Natural killer cell (primary cell): ENCODE data around the gene COX7B2. TPM values are rescaled to one million over a fixed set of nuclear protein-coding genes. Genes with fewer than 3 reads are reported as not detected.

Source experiments
- ATAC-seq, 3 donors: fragments of 150-1000 bp in 2 of 3; fragments of 200-7000 bp in 1 of 3; cut with Tn5 transposase; 1 replicate in 1 of 3; 2 replicates in 2 of 3; pipeline ENCODE4 v1.10.0; 2021; ENCODE audit warnings: mild to moderate bottlenecking in 2 of 3, moderate library complexity in 2 of 3
- DNase-seq, 2 donors: peaks; one replicate each; pipeline versions ENCODE4 v3.0.0 to v3.0.0-alpha.2; 2013 to 2021; ENCODE audit warnings: mixed read lengths in 1 of 2
- H3K27ac ChIP-seq: one replicate; pipeline ENCODE4 v1.5.1; 2013; ENCODE audit warnings: mild to moderate bottlenecking, low read length
- H3K27me3 ChIP-seq: one replicate; pipeline ENCODE4 v1.6.1; 2013; ENCODE audit warnings: low read length; ENCODE audit not compliant: control insufficient read depth, insufficient read depth
- H3K36me3 ChIP-seq: one replicate; pipeline ENCODE4 v1.6.1; 2013; ENCODE audit warnings: low read length; ENCODE audit not compliant: control insufficient read depth, insufficient read depth
- H3K4me1 ChIP-seq: one replicate; pipeline ENCODE4 v1.6.1; 2013; ENCODE audit warnings: low read length; ENCODE audit not compliant: control insufficient read depth, insufficient read depth
- H3K4me3 ChIP-seq: one replicate; pipeline ENCODE4 v1.5.1; 2013; ENCODE audit warnings: low read length
- H3K9me3 ChIP-seq: one replicate; pipeline ENCODE4 v1.6.1; 2013; ENCODE audit warnings: low read length; ENCODE audit not compliant: control insufficient read depth, insufficient read depth
- H3K27ac Mint-ChIP-seq, 2 donors: one replicate each; pipeline ENCODE4 v1.8.0; 2022; ENCODE audit warnings: mild to moderate bottlenecking in 2 of 2, mixed read lengths in 2 of 2, moderate library complexity in 1 of 2
- H3K27me3 Mint-ChIP-seq, 2 donors: one replicate each; pipeline ENCODE4 v1.8.0; 2022; ENCODE audit warnings: low read depth in 2 of 2, mixed read lengths in 2 of 2
- H3K36me3 Mint-ChIP-seq: one replicate; pipeline ENCODE4 v1.8.0; 2022; ENCODE audit warnings: mixed read lengths
- H3K4me1 Mint-ChIP-seq, 2 donors: one replicate each; pipeline ENCODE4 v1.8.0; 2022; ENCODE audit warnings: mixed read lengths in 2 of 2
- H3K4me3 Mint-ChIP-seq: one replicate; pipeline ENCODE4 v1.8.0; 2022; ENCODE audit warnings: mild to moderate bottlenecking, moderate library complexity, mixed read lengths
- H3K9me3 Mint-ChIP-seq, 2 donors: one replicate each; pipeline ENCODE4 v1.8.0; 2022; ENCODE audit warnings: mixed read lengths in 2 of 2
- WGBS: methylation state at CpG from one replicate; pipeline ENCODE4 v1.1.7; 2013; ENCODE audit warnings: missing lambda C conversion rate; ENCODE audit not compliant: insufficient coverage; 5-methylcytosine and 5-hydroxymethylcytosine counted together
- intact Hi-C: fragments of 100-400 bp; cut with micrococcal nuclease; formaldehyde crosslinking; loops from one replicate; pipeline ENCODE4 v1.14.2; 2022
- total RNA-seq, 4 donors: library from RNA; stranded (reverse); fragments of 120-200 nt in 1 of 4; gene quantifications; one replicate each; pipeline versions ENCODE4 v1.2.3 to v1.2.4, GENCODE V29; 2013 to 2022
- TF ChIP-seq, protein P1 (sequence below): fragments of 200-600 bp; IDR thresholded peaks from one replicate; pipeline ENCODE4 v1.8.0; 2022; ENCODE audit warnings: antibody characterized with exemption

Gene COX7B2
- total RNA-seq, 3 donors from 2014 or later (not counting 1 experiment from before 2014, with no cell fraction given) = not detected

DNA sequence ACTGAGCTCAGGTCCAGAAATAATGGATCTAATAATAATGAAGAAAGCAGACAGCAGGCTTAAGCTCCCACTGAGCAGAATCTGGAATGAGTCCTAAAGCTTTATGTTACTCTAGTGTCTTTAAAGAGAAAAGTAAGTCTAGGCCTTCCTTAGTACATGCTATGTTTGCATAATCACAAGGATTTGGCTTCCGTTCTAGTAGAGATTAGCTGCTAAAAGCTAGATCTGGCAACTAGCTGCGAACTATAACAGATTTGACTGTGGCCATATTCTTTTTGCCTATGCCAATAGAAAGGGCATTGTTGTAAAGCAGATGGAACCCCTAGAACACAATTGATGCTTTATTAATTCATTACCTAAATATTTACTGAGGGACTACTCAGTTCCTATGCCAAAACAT lies 19.0 kb downstream of the COX7B2 start:
- Mint-ChIP-seq H3K9me3 (no peaks in the 10 kb centered on the region), H3K4me3 (no peak overlapping the region), H3K27ac (no peak overlapping the region), H3K4me1 (no peaks in the 10 kb centered on the region), H3K27me3 (peaks cover 0 to 13% of the 10 kb centered on the region in 2 donors), H3K36me3 (no peaks in the 10 kb centered on the region)
- no peaks in the 10 kb centered on the region for H3K4me1 ChIP-seq
- ATAC-seq (no peak), DNase-seq (no peak)
- no peaks in the 10 kb centered on the region for H3K27me3 ChIP-seq
- TF ChIP-seq, protein P1, sequence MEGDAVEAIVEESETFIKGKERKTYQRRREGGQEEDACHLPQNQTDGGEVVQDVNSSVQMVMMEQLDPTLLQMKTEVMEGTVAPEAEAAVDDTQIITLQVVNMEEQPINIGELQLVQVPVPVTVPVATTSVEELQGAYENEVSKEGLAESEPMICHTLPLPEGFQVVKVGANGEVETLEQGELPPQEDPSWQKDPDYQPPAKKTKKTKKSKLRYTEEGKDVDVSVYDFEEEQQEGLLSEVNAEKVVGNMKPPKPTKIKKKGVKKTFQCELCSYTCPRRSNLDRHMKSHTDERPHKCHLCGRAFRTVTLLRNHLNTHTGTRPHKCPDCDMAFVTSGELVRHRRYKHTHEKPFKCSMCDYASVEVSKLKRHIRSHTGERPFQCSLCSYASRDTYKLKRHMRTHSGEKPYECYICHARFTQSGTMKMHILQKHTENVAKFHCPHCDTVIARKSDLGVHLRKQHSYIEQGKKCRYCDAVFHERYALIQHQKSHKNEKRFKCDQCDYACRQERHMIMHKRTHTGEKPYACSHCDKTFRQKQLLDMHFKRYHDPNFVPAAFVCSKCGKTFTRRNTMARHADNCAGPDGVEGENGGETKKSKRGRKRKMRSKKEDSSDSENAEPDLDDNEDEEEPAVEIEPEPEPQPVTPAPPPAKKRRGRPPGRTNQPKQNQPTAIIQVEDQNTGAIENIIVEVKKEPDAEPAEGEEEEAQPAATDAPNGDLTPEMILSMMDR = no peak
- intact Hi-C loops = no loop called here
- no peaks in the 10 kb centered on the region for H3K9me3 ChIP-seq
- H3K4me3 ChIP-seq = no peak overlapping the region
- WGBS = 89% methylated on average over 2 of the region's 2 CpGs
- no peak overlapping the region for H3K27ac ChIP-seq
- no peaks in the 10 kb centered on the region for H3K36me3 ChIP-seq

DNA sequence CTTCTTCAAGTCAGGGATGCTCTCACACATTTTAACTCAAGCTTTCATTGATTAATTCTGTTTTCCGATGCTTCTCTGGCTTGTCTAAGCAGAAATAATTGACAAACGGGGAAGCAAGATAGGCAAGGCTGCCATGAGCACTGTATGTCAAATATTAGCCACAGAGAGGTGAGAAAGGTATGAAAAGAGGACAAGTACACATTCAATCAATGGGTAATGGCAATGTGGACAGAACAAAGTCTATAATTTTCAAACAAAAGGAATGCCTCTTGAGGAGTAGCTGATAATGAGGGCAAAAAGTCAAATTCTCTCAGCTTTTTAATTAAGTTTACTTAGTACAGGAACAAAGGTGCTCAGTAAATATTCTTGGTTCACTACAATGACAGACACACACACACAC lies 19.6 kb downstream of the COX7B2 start:
- no peaks in the 10 kb centered on the region for H3K4me1 ChIP-seq
- no peak overlapping the region for H3K4me3 Mint-ChIP-seq
- TF ChIP-seq, protein P1 = no peak

DNA sequence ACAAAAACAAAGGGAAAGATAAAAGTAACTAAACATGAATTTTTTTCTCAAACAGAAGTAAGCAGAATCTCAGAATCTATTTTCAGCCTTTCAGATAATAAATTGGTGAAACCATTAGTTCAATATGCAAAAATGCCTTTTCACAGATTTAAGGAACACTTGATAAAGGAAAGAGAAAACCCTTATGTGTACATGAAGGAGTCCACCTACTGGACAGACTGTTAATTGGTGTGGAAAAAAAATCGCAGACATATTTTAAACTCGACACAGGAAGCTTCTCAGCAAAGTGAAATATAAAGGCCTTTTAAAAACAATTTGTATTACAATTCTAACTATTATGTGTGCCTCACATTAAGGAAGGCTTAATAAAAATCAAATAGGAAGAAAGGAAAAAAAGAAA lies 22.3 kb downstream of the COX7B2 start:
- no CpG with 5 or more reads among the region's 2 CpGs for WGBS
- DNase-seq = no peak
- Histone ChIP-seq H3K36me3 (no peaks in the 10 kb centered on the region), H3K9me3 (no peaks in the 10 kb centered on the region), H3K27me3 (no peaks in the 10 kb centered on the region), H3K4me3 (no peak overlapping the region), H3K4me1 (no peaks in the 10 kb centered on the region), H3K27ac (no peak overlapping the region)
- no peak for ATAC-seq
- Mint-ChIP-seq H3K4me1 (no peaks in the 10 kb centered on the region), H3K36me3 (no peaks in the 10 kb centered on the region), H3K9me3 (no peaks in the 10 kb centered on the region), H3K4me3 (no peak overlapping the region), H3K27ac (no peak overlapping the region), H3K27me3 (peaks cover 0 to 21% of the 10 kb centered on the region in 2 donors)
- TF ChIP-seq, protein P1 = no peak
- intact Hi-C loops = no loop called here

More for the DNA sequence above, 19.6 kb downstream of the COX7B2 start:
- intact Hi-C loops = no loop called here
- ATAC-seq (no peak), DNase-seq (no peak)
- H3K9me3 Mint-ChIP-seq = no peaks in the 10 kb centered on the region
- no peaks in the 10 kb centered on the region for H3K27me3 ChIP-seq
- 89% methylated on average over 2 of the region's 2 CpGs for WGBS
- H3K4me3 ChIP-seq = no peak overlapping the region
- no peak overlapping the region for H3K27ac ChIP-seq
- no peaks in the 10 kb centered on the region for H3K9me3 ChIP-seq
- H3K36me3 Mint-ChIP-seq = no peaks in the 10 kb centered on the region
- H3K27ac Mint-ChIP-seq = no peak overlapping the region
- H3K27me3 Mint-ChIP-seq = peaks cover 0 to 19% of the 10 kb centered on the region in 2 donors
- H3K36me3 ChIP-seq = no peaks in the 10 kb centered on the region
- no peaks in the 10 kb centered on the region for H3K4me1 Mint-ChIP-seq

DNA sequence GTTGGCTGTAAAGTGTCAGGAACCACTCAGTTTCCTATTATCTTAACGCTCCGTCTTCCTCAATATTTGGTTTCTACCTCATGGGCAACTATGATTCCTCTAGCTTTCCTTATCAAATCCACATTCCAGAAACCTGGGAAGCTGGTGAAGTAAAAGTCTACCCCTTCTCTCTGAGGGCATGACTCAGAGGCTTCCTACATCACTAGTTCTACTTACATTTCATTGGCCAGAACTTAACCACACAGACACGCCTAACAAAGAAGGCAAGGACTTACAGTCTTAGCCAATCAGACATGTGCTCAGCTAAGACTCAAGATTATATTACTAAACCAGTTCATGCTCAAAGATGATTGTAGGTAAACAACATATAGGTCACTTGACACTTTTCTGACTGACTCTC lies 30.4 kb downstream of the COX7B2 start:
- H3K36me3 Mint-ChIP-seq = no peaks in the 10 kb centered on the region
- H3K27ac ChIP-seq = no peak overlapping the region
- TF ChIP-seq, protein P1 = no peak
- no peaks in the 10 kb centered on the region for H3K36me3 ChIP-seq
- intact Hi-C loops = no loop called here
- DNase-seq (no peak), ATAC-seq (no peak)
- H3K4me3 Mint-ChIP-seq = no peak overlapping the region
- no peaks in the 10 kb centered on the region for H3K9me3 Mint-ChIP-seq
- 88% methylated on average over 3 of the region's 3 CpGs for WGBS
- H3K27ac Mint-ChIP-seq = no peak overlapping the region
- no peaks in the 10 kb centered on the region for H3K27me3 Mint-ChIP-seq
- H3K27me3 ChIP-seq = no peaks in the 10 kb centered on the region
- H3K4me3 ChIP-seq = no peak overlapping the region
- no peaks in the 10 kb centered on the region for H3K4me1 ChIP-seq
- H3K9me3 ChIP-seq = no peaks in the 10 kb centered on the region
- no peaks in the 10 kb centered on the region for H3K4me1 Mint-ChIP-seq
